Stimulated activated effector memory CD8-positive, alpha-beta T cell treated with anti-CD3 and anti-CD28 coated beads, Interleukin-12 subunit alpha, Interleukin-12 subunit beta, amount 100 ng/mL, for 72 hours (primary cell): ENCODE data around the gene CRTC1.

Experiments used
- ATAC-seq: fragments of 150-1000 bp; cut with Tn5 transposase; 2 replicates; pipeline ENCODE4 v1.10.0; 2021
- DNase-seq, 2 donors: peaks; one replicate each; pipeline ENCODE4 v3.0.0; 2021 to 2022; ENCODE audit warnings: low spot score in 2 of 2
- H3K27ac Mint-ChIP-seq: one replicate; pipeline ENCODE4 v1.8.0; 2022; ENCODE audit warnings: mild to moderate bottlenecking, mixed read lengths
- H3K36me3 Mint-ChIP-seq: one replicate; pipeline ENCODE4 v1.8.0; 2022; ENCODE audit warnings: mild to moderate bottlenecking, mixed read lengths
- H3K4me1 Mint-ChIP-seq: one replicate; pipeline ENCODE4 v1.8.0; 2022; ENCODE audit warnings: mixed read lengths
- H3K4me3 Mint-ChIP-seq: one replicate; pipeline ENCODE4 v1.8.0; 2022; ENCODE audit warnings: mild to moderate bottlenecking, mixed read lengths
- H3K9me3 Mint-ChIP-seq: one replicate; pipeline ENCODE4 v1.8.0; 2022; ENCODE audit warnings: mixed read lengths

Gene CRTC1

DNA sequence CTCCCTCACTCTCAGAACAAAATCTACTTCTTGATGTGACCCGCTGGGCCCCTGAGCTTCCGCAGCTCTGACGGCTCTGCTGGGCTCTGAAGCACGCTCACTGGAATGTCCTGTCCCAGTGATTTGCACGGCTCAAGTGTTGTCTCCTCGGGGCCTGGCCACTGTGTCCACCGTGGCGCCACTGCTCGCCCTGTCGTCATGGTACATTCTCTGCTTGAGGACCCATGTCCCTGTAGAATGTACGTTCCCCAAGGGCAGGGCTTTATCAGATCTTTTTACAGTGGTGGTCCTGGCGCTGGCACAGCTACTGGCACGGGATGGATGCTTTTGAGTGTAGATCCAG lies 34.5 kb upstream of the CRTC1 start:
- Mint-ChIP-seq H3K4me1 (peaks cover 32% of the 10 kb centered on the region), H3K4me3 (no peak overlapping the region)

DNA sequence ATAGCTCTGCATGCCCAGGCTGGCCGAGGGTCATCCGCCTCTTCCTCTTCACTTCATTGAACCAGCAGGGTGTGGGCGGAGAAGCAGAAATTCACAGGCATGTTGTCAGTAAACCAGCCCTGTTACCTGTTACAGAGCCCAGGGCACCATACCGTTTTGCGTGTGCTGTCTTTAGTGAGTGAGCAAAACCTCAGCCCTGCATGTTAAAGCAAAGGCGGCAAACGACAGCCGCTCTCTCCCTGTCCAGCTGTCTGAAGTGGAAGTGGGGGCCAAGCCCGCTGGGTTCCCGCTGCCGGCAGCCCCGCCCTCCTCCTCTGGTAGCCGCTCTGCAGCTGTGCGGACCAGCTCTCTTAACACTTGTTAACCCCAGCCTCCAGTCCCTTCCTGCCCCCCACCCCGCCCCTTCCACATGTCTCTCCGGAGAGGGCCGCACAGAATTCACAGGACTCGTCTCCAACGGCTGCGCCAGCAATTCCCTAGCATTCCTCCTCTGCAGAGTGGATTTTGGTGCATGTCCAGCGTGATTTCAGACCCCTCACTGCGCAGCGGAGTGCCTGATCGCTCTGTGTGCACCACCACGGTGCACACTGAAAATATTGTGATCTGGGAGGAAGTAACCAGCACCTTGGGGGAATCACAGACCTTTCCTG lies 34.0 kb upstream of the CRTC1 start:
- DNase-seq, result no peak
- Mint-ChIP-seq H3K9me3 (no peaks in the 10 kb centered on the region), H3K4me1 (peaks cover 37% of the 10 kb centered on the region), H3K4me3 (no peak overlapping the region), H3K27ac (no peak overlapping the region), H3K36me3 (no peaks in the 10 kb centered on the region)
- ATAC-seq, result no peak

More for the DNA sequence above, 34.5 kb upstream of the CRTC1 start:
- DNase-seq, result no peak
- ATAC-seq, result no peak
- Mint-ChIP-seq H3K27ac (no peak overlapping the region), H3K36me3 (no peaks in the 10 kb centered on the region), H3K9me3 (no peaks in the 10 kb centered on the region)

DNA sequence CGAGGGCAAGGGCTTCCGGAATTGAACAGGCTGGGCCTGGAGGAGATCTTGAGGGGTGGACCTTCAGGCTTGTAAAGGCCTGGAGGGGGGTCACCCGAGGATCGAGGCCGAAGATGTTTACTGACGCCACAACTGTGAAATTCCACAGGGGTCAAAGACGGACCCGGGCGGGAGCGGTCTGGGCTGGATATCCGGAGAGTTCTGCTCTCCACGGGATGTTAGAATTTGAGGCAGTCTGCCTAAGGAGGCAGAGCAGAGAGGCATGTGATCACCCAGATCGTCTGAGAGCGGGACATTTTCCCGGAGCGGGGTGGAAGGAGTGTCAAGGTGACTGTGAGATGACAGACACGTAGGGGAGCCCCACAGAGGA lies 33.5 kb upstream of the CRTC1 start:
- Mint-ChIP-seq H3K36me3 (no peaks in the 10 kb centered on the region), H3K9me3 (no peaks in the 10 kb centered on the region), H3K4me3 (no peak overlapping the region), H3K27ac (no peak overlapping the region), H3K4me1 (peaks cover 40% of the 10 kb centered on the region)
- DNase-seq (no peak), ATAC-seq (no peak)

DNA sequence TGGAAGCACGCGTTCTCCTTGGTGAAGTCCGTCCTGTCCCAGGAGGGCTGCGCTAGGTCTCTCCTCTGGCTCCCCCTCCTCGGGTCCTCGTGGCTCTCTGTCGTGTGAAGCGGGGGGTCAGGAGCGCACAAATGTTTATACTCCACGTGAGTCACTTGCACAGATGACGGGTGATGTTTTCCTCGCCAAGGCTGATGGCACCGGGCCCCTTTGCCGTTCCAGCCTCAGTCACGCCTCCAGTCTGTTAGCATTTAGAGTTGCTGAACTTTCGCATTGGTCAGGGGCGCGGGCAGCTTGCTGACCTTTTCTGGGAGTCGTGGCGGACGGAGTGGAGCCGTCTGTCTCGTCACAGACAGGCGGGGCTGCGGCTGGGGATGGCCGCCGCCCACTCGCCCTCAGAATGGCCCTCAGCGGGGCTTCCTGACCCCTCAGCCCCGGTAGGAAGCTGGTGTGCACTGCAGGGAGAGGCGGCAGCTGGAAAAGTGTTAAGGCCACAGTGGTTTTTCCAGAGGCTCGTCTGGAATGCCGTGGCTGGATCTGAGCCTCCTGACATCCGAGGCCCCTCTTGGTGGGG lies 32.9 kb upstream of the CRTC1 start:
- Mint-ChIP-seq H3K36me3 (no peaks in the 10 kb centered on the region), H3K4me3 (no peak overlapping the region), H3K9me3 (no peaks in the 10 kb centered on the region), H3K4me1 (peaks cover 41% of the 10 kb centered on the region), H3K27ac (no peak overlapping the region)
- DNase-seq (no peak), ATAC-seq (no peak)

DNA sequence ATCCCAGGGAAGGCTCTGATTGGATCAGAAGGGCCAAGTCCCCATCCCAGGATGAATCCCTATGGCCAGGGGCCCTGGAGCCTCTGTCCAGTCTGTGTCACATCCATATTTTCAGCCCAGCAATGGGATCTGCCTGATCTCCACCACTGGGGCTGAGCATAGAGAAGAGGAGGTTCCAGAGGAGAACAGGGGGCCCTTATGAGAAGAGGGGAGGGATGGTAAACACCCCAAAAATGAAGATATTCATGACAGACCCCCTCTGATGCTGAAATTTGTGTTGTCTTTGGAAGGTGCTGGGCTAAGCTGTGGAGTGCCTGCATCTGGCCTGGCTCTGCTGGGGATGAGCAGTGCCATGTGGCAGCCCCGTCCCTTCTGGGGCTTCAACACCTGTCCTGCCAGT lies 32.2 kb upstream of the CRTC1 start:
- DNase-seq (no peak), ATAC-seq (no peak)
- Mint-ChIP-seq H3K4me3 (no peak overlapping the region), H3K27ac (no peak overlapping the region), H3K36me3 (no peaks in the 10 kb centered on the region), H3K9me3 (no peaks in the 10 kb centered on the region), H3K4me1 (peaks cover 48% of the 10 kb centered on the region)

DNA sequence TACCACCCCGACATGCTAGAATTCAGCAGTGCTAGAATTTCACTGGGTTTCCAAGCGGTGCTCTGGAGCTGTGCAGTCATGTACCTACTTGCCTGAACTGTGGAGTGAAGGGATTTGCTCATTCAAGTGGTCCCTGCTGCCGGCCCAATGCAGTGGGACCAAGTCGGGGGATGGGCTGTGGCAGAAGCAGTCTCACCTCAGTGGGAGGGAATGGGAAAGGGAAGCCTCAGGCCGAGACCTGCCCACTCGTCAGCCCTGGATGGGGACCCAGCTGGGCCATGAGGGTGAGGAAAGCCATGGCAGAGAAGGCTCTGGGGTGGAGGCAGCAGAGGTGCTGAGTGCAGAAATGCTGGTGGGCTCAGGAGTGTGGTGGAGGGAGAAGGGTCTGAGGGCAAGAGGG lies 31.7 kb upstream of the CRTC1 start:
- Mint-ChIP-seq H3K4me1 (peaks cover 48% of the 10 kb centered on the region), H3K27ac (no peak overlapping the region), H3K4me3 (no peak overlapping the region), H3K9me3 (no peaks in the 10 kb centered on the region), H3K36me3 (no peaks in the 10 kb centered on the region)
- DNase-seq (no peak), ATAC-seq (no peak)

DNA sequence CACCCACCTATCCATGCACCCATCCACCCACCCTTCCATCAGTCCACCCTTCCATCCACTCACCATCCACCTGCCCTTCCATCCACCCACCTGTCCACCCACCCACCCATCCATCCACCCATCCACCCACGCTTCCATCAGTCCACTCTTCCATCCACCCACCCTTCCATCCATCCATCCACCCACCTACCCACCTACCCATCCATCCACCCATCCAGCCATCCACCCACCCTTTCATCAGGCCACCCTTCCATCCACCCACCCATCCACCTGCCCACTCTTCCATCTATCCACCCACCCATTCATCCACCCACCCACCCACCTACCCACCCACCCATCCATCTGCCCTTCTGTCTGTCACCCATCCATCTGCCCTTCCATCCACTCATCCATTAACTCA lies 29.6 kb upstream of the CRTC1 start:
- no peak for ATAC-seq
- Mint-ChIP-seq H3K27ac (no peak overlapping the region), H3K4me3 (no peak overlapping the region), H3K36me3 (peaks cover 5% of the 10 kb centered on the region), H3K4me1 (peaks cover 50% of the 10 kb centered on the region), H3K9me3 (no peaks in the 10 kb centered on the region)
- DNase-seq, result no peak

DNA sequence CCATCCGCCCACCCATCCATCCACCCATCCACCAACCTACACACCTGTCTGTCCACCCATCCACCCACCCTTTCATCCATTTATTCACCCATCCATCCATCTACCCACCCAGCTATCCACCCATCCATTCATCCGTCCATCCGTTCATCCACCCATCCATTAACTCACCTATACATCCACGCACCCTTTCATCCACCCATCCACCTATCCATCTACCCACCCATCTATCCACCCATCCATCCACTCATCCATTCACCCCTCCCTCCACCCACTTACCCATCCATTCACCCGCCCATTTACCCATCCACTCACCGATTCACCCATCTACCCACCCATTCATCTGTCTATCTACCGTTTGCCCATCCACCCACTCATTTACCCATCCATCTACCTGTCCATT lies 29.0 kb upstream of the CRTC1 start:
- peaks cover 50% of the 10 kb centered on the region for H3K4me1 Mint-ChIP-seq
- H3K27ac Mint-ChIP-seq, result no peak overlapping the region
- H3K9me3 Mint-ChIP-seq, result no peaks in the 10 kb centered on the region
- H3K36me3 Mint-ChIP-seq, result peaks cover 5% of the 10 kb centered on the region
- ATAC-seq, result no peak
- DNase-seq, result no peak
- H3K4me3 Mint-ChIP-seq, result no peak overlapping the region

DNA sequence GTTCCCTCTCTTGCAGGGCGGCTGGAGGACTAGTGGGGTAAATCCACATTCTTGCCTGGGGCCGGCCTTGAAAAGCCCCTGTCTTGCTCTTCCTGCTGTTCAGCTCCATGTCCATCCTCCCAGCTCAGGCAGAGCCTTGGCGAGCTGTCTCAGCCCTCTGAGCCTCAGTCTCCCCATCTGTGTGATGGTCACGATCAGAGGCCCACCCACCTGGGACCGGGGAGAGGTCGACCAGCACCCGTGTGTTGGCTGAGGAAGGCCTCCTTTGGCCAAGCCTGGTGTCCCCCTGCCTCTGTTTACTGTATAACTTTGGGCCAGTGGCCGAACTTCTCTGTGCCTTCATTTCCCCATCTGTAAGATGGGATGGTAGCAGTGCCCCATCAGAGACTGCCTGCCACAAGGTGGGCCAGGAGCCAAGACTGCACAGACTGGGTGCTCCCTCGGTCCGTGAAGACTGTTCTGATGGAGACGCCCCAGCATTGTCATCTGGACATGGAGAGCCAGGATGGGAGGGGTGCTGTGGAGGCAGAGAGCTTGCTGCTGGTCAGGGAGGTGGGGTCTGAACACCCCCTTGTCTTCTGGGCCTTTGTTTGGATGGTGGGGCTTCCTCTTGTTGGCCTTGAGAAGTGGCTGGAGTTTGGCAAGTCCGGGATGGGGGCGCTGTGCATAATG lies 28.2 kb upstream of the CRTC1 start:
- no peak overlapping the region for H3K4me3 Mint-ChIP-seq
- no peak for ATAC-seq

DNA sequence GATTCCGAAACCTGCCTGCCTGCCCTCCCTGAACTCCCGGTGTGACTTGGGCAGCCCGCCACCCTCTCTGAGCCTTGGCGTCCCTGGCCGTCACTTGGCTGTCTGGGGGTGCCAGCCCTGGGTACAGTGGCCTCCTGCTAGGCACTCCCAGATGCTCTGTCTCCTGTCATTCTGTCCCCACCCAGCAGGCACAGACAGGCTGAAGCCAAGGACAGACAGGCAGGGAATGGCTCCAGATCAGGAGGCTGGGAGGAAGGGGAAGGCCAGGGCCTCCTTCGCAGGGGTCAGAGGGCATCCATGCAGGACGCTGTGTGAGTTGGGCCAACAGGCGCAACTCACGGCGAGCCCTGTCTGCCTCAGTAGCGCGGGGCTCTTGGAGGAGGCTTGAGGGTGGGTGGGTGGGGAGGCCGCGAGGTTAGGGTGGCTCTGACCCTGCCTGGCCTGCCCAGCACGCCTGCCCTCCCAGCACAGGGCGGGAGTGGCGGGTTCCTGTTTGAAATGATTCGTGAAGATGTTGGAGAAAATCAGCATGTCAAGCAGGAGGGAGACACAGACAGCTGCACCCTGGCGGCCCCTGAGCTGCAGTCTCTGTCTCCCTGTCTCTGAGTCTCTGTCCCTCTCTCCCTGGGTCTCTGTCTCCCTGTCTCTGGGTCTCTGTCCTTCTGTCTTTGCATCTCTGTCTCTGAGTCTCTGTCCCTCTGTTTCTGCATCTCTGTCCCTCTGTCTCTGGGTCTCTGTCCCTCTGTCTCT lies 27.0 kb upstream of the CRTC1 start:
- H3K4me3 Mint-ChIP-seq, result no peak overlapping the region
- H3K36me3 Mint-ChIP-seq, result peaks cover 5% of the 10 kb centered on the region
- peaks cover 58% of the 10 kb centered on the region for H3K4me1 Mint-ChIP-seq
- H3K9me3 Mint-ChIP-seq, result no peaks in the 10 kb centered on the region
- peak overlapping the region; percentile 52 for H3K27ac Mint-ChIP-seq
- no peak for ATAC-seq
- no peak for DNase-seq

More for the DNA sequence above, 28.2 kb upstream of the CRTC1 start:
- Mint-ChIP-seq H3K9me3 (no peaks in the 10 kb centered on the region), H3K36me3 (peaks cover 5% of the 10 kb centered on the region), H3K4me1 (peaks cover 50% of the 10 kb centered on the region), H3K27ac (no peak overlapping the region)
- DNase-seq, result no peak

DNA sequence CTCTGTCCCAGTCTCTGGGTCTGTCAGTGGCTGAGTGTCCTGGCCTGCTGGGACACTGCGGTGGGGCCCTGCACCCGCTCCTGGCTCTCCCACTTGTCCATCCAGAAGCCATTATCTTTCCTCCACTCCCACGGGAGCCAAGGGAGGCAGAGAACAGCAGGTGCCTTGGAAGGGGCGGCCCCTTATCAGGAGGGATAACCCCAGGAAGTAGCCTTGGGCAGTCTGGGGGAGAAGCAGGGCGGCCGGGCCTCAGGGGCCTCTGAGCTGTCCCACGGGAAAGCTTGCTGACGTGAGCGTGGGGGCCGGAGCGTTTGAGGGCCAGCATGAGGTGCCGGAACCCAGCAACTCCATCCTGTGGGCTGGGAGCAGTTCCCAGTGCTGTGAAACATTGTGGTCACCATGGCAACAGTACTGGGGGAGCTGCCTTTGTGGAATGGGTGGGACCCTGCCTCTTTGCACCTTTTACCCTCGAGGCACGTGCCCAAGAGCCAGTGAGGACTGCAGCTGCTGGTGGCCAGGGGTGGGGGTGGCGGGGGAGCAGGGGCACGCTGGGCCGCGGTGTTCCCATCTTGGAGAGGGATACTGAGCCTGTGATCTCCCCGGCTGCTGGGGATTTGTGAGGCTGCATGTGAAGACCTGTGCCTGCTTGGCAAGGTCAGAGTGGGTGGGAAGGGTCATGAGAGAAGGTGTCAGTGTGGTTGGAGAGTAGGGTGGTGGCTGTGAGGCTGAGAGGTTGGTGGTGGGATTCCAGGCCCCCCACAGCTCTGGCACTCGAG lies 25.7 kb upstream of the CRTC1 start:
- no peak for ATAC-seq
- Mint-ChIP-seq H3K4me1 (peaks cover 54% of the 10 kb centered on the region), H3K27ac (peak overlapping the region; percentile 77), H3K36me3 (peaks cover 5% of the 10 kb centered on the region), H3K4me3 (no peak overlapping the region), H3K9me3 (no peaks in the 10 kb centered on the region)
- no peak for DNase-seq

DNA sequence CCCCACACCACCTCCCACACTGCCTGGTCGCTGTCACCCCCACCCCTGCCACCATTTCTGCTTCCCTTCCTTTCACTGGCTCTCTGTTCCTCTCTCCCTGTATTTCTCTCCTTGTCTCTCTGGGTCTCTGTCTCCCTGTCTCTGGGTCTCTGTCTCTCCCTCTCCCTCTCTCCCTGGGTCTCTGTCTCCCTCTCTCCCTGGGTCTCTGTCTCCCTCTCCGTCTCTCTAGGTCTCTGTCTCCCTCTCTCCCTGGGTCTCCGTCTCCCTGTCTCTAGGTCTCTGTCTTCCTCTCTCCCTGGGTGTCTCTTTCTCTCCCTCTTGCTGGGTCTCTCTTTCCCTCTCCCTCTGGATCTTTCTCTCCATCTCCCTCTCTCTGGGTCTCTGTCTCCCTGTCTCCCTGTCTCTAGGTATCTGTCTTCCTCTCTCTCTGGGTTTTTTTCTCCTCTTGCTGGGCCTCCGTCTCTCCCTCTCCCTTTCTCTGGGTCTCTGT lies 25.1 kb upstream of the CRTC1 start:
- H3K9me3 Mint-ChIP-seq, result no peaks in the 10 kb centered on the region
- peak overlapping the region; percentile 70 for H3K27ac Mint-ChIP-seq
- no peak overlapping the region for H3K4me3 Mint-ChIP-seq

DNA sequence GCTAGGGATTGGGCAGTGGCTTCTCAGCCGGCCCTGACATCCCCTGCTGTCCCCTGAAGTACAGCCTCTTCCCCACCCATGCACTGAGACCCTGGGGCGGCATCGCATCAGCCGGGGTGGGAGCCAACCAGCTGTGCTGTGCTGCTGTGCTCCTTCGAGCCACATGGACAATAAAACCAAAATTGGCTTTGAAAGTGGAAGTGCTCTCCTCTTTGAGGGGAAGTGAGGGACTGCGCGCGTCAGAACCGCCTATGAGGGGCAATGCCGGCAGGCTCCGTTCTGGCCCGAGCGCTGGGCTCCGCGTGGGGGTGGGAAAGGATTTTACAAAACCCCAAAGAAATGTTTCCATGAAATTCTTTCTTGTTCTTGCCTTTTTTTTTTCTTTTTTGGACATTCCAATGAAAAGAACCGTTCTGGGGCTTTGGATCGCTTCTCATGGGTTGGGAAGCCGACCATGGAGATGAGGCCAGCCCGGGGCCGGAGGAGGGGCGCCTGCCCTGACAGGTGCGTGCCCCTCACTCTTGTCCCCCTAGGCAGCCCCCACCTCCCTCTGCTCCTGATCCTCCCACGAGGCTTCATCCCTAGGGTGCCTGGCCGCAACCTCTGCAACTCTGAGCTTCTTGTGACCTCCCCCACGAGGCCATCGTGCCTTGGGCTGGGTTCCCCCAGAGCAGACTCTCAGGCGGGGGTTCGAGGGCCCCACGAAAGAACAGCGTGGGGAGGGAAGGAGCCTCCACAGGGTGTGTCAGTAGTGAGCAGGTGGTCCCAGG lies 24.0 kb upstream of the CRTC1 start:
- no peak for ATAC-seq
- no peak overlapping the region for H3K4me3 Mint-ChIP-seq

More for the DNA sequence above, 25.1 kb upstream of the CRTC1 start:
- peaks cover 5% of the 10 kb centered on the region for H3K36me3 Mint-ChIP-seq
- peaks cover 60% of the 10 kb centered on the region for H3K4me1 Mint-ChIP-seq
- DNase-seq (no peak), ATAC-seq (no peak)

DNA sequence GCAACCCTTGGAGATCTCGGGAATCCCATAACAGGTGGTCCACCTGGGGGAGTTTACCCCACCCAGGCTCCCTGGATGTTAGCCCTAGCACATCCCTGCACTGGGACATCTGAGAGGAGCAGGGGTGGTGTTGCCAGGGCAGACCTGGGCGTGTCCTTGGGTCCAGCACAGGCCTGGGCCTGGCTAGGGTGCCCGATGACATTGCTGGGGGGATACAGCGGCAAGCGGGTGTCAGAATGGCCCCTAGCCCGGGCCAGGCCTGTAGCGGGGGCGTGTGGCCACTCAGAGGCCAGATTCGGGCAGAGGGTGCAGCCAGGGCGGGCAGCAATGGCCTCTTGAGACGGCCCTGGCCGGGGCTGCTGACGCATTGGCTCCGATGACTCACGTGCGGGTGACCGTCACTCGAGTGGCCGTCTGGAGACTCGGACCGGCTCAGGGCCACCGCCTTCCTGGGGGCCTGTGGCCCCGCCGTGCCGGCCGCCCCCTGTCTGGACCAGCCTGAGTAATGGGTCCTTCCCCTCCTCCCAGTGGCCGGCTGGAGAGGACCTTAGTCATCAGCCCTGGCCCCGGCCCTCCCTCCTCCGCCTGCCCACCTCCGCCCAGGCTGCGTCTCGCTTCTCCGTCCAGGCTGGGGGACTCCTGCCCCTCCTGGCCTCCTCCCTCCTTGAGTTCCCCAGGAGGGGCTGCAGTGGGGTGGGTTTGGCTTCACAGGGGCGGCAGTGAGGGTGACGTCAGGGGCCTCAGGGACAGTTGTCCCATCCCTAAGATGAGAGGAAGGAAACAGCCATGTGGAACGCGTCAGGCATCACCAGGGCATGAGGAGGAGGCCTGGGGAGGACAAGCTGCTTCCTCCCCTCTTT lies 23.2 kb upstream of the CRTC1 start:
- no peak for DNase-seq
- Mint-ChIP-seq H3K4me3 (no peak overlapping the region), H3K9me3 (no peaks in the 10 kb centered on the region), H3K36me3 (peaks cover 5% of the 10 kb centered on the region), H3K4me1 (peaks cover 55% of the 10 kb centered on the region), H3K27ac (no peak overlapping the region)
- ATAC-seq, result no peak

More for the DNA sequence above, 24.0 kb upstream of the CRTC1 start:
- H3K4me1 Mint-ChIP-seq, result peaks cover 58% of the 10 kb centered on the region
- no peaks in the 10 kb centered on the region for H3K9me3 Mint-ChIP-seq
- H3K27ac Mint-ChIP-seq, result peak overlapping the region; percentile 70
- H3K36me3 Mint-ChIP-seq, result peaks cover 5% of the 10 kb centered on the region
- no peak for DNase-seq
